Right atrium auricular region (tissue), 2 donors: Measurements from ENCODE around the gene BHLHA15. TPM values are rescaled to one million over a fixed set of nuclear protein-coding genes. Genes with fewer than 3 reads are reported as not detected.

Experiments used
- DNase-seq: peaks from one replicate; pipeline ENCODE4 v3.0.0-alpha.2; 2019; ENCODE audit warnings: low spot score
- H3K27ac ChIP-seq, 2 donors: fragments of 200-600 bp; sonication (generic); 1 replicate in 1 of 2; 2 replicates in 1 of 2; pipeline ENCODE4 v1.5.1; 2016 to 2019
- H3K27me3 ChIP-seq, 2 donors: fragments of 200-600 bp; sonication (generic); one replicate each; pipeline versions ENCODE4 v1.5.1 to v1.6.0; 2017 to 2019
- H3K36me3 ChIP-seq: fragments of 200-600 bp; sonication (generic); one replicate; pipeline ENCODE4 v1.5.1; 2016
- H3K4me1 ChIP-seq, 2 donors: fragments of 200-600 bp; sonication (generic); one replicate each; pipeline versions ENCODE4 v1.5.1 to v1.6.0; 2017 to 2019
- H3K4me3 ChIP-seq, 2 donors: fragments of 200-600 bp; sonication (generic); 1 replicate in 1 of 2; 2 replicates in 1 of 2; pipeline ENCODE4 v1.5.1; 2017 to 2019; ENCODE audit warnings: mild to moderate bottlenecking in 1 of 2, moderate library complexity in 1 of 2
- H3K9me3 ChIP-seq, 2 donors: fragments of 200-600 bp; sonication (generic); one replicate each; pipeline ENCODE4 v1.5.1; 2019
- CTCF ChIP-seq, 2 donors: fragments of 200-600 bp; sonication (generic); IDR thresholded peaks; one replicate each; pipeline ENCODE4 v1.5.1; 2019; ENCODE audit warnings: antibody characterized with exemption in 2 of 2
- total RNA-seq, 2 donors: library from RNA; depleted of rRNA; stranded (reverse); fragments of >200 nt; gene quantifications; one replicate each; pipeline ENCODE4 v1.1.0, GENCODE V29; 2016

Gene BHLHA15
- total RNA-seq, 2 donors from 2014 or later, result 0.83 TPM; not detected in 1

- H3K9me3 ChIP-seq, result no peaks in the 10 kb centered on the region
- H3K4me1 ChIP-seq, result no peaks in the 10 kb centered on the region
- no peak overlapping the region for H3K27ac ChIP-seq
- H3K27me3 ChIP-seq, result no peaks in the 10 kb centered on the region
- peaks cover 14% of the 10 kb centered on the region for H3K36me3 ChIP-seq
- H3K4me3 ChIP-seq, result no peak overlapping the region
- TF ChIP-seq CTCF (IDR thresholded peaks at IDR 0.05), result no peak
- DNase-seq, result no peak
Measured at GRCh38 chr7:98223898-98224700, 12.9 kb downstream of the BHLHA15 start.

- no peak for TF ChIP-seq CTCF (IDR thresholded peaks at IDR 0.05)
- no peaks in the 10 kb centered on the region for H3K4me1 ChIP-seq
- H3K36me3 ChIP-seq, result peaks cover 14% of the 10 kb centered on the region
- no peak for DNase-seq
- H3K27me3 ChIP-seq, result no peaks in the 10 kb centered on the region
- no peaks in the 10 kb centered on the region for H3K9me3 ChIP-seq
- no peak overlapping the region for H3K4me3 ChIP-seq
- no peak overlapping the region for H3K27ac ChIP-seq
Measured at GRCh38 chr7:98224701-98225181, 13.5 kb downstream of the BHLHA15 start.

GRCh38 chr7:98225913-98226614 is 14.8 kb downstream of the BHLHA15 start:
- peaks cover 14% of the 10 kb centered on the region for H3K36me3 ChIP-seq

GRCh38 chr7:98227939-98228338 is 16.7 kb downstream of the BHLHA15 start:
- H3K27ac ChIP-seq, result no peak overlapping the region
- H3K4me1 ChIP-seq, result no peaks in the 10 kb centered on the region
- H3K4me3 ChIP-seq, result no peak overlapping the region
- peaks cover 9% of the 10 kb centered on the region for H3K36me3 ChIP-seq
- no peaks in the 10 kb centered on the region for H3K9me3 ChIP-seq
- no peaks in the 10 kb centered on the region for H3K27me3 ChIP-seq
- DNase-seq, result no peak
- TF ChIP-seq CTCF (IDR thresholded peaks at IDR 0.05), result no peak

More at GRCh38 chr7:98225913-98226614, 14.8 kb downstream of the BHLHA15 start:
- H3K27ac ChIP-seq, result no peak overlapping the region
- no peaks in the 10 kb centered on the region for H3K4me1 ChIP-seq
- DNase-seq, result no peak
- H3K4me3 ChIP-seq, result no peak overlapping the region
- no peak for TF ChIP-seq CTCF (IDR thresholded peaks at IDR 0.05)
- H3K27me3 ChIP-seq, result no peaks in the 10 kb centered on the region
- no peaks in the 10 kb centered on the region for H3K9me3 ChIP-seq

GRCh38 chr7:98228801-98229200 is 17.6 kb downstream of the BHLHA15 start:
- H3K4me3 ChIP-seq, result no peak overlapping the region
- no peak overlapping the region for H3K27ac ChIP-seq
- no peak for DNase-seq
- TF ChIP-seq CTCF (IDR thresholded peaks at IDR 0.05), result no peak
- no peaks in the 10 kb centered on the region for H3K4me1 ChIP-seq
- H3K9me3 ChIP-seq, result no peaks in the 10 kb centered on the region
- no peaks in the 10 kb centered on the region for H3K27me3 ChIP-seq
- H3K36me3 ChIP-seq, result peaks cover 11% of the 10 kb centered on the region
